Measurements from ENCODE around the gene DDX42. TPM values are rescaled to one million over a fixed set of nuclear protein-coding genes. Genes with fewer than 3 reads are reported as not detected.
A peak's percentile ranks its signal among the peaks of the same experiment; 100 is the strongest.

The DDX42 gene
- total RNA-seq, 1 donor from 2014 or later: 123 TPM

- DNase-seq (ENCODE audit: extremely low spot score, unreplicated experiment): no peak
- Mint-ChIP-seq H3K27me3 (ENCODE audit: unreplicated experiment) (no peaks in the 10 kb centered on the region), H3K36me3 (ENCODE audit: unreplicated experiment) (peaks cover 68% of the 10 kb centered on the region), H3K4me1 (ENCODE audit: unreplicated experiment) (peaks cover 8% of the 10 kb centered on the region), H3K27ac (ENCODE audit: unreplicated experiment) (no peak overlapping the region), H3K4me3 (ENCODE audit: unreplicated experiment) (no peak overlapping the region), H3K9me3 (ENCODE audit: unreplicated experiment) (no peaks in the 10 kb centered on the region)
- TF ChIP-seq, protein P1, sequence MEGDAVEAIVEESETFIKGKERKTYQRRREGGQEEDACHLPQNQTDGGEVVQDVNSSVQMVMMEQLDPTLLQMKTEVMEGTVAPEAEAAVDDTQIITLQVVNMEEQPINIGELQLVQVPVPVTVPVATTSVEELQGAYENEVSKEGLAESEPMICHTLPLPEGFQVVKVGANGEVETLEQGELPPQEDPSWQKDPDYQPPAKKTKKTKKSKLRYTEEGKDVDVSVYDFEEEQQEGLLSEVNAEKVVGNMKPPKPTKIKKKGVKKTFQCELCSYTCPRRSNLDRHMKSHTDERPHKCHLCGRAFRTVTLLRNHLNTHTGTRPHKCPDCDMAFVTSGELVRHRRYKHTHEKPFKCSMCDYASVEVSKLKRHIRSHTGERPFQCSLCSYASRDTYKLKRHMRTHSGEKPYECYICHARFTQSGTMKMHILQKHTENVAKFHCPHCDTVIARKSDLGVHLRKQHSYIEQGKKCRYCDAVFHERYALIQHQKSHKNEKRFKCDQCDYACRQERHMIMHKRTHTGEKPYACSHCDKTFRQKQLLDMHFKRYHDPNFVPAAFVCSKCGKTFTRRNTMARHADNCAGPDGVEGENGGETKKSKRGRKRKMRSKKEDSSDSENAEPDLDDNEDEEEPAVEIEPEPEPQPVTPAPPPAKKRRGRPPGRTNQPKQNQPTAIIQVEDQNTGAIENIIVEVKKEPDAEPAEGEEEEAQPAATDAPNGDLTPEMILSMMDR (IDR thresholded peaks at IDR 0.05): no peak
Measured at GRCh38 chr17:63820963-63821561, 47.1 kb downstream of the DDX42 start.

- peaks cover 63% of the 10 kb centered on the region for H3K36me3 Mint-ChIP-seq (ENCODE audit: unreplicated experiment)
- TF ChIP-seq, protein P1 (IDR thresholded peaks at IDR 0.05): no peak
- H3K27ac Mint-ChIP-seq (ENCODE audit: unreplicated experiment): no peak overlapping the region
- H3K4me1 Mint-ChIP-seq (ENCODE audit: unreplicated experiment): peaks cover 14% of the 10 kb centered on the region
- DNase-seq (ENCODE audit: extremely low spot score, unreplicated experiment): no peak
- H3K4me3 Mint-ChIP-seq (ENCODE audit: unreplicated experiment): no peak overlapping the region
- H3K27me3 Mint-ChIP-seq (ENCODE audit: unreplicated experiment): no peaks in the 10 kb centered on the region
- no peaks in the 10 kb centered on the region for H3K9me3 Mint-ChIP-seq (ENCODE audit: unreplicated experiment)
Measured at GRCh38 chr17:63821804-63822203, 47.8 kb downstream of the DDX42 start.

DNA sequence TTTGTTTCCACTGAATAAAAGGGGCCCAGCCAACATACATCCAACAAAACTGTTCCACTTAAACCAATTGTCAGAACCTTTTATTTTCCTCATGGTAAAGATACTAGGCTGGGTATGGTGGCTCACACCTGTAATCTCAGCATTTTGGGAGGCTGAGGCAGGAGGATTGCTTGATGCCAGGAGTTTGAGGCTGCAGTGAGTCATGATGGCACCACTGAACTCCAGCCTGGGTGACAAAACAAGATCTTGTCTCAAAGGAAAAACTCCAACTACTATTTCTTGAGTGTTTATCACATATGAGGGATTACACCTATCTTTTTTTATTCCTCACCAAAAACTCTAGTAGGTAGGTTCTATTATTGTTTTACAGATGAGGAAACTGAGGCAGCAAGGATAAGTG, 48.6 kb downstream of the DDX42 start:
- Mint-ChIP-seq H3K4me1 (ENCODE audit: unreplicated experiment) (peaks cover 14% of the 10 kb centered on the region), H3K27me3 (ENCODE audit: unreplicated experiment) (no peaks in the 10 kb centered on the region), H3K9me3 (ENCODE audit: unreplicated experiment) (no peaks in the 10 kb centered on the region), H3K27ac (ENCODE audit: unreplicated experiment) (no peak overlapping the region), H3K4me3 (ENCODE audit: unreplicated experiment) (no peak overlapping the region), H3K36me3 (ENCODE audit: unreplicated experiment) (peaks cover 61% of the 10 kb centered on the region)
- TF ChIP-seq, protein P1 (IDR thresholded peaks at IDR 0.05): no peak
- DNase-seq (ENCODE audit: extremely low spot score, unreplicated experiment): no peak

GRCh38 chr17:63823659-63824331, 49.8 kb downstream of the DDX42 start:
- DNase-seq (ENCODE audit: extremely low spot score, unreplicated experiment): no peak

DNA sequence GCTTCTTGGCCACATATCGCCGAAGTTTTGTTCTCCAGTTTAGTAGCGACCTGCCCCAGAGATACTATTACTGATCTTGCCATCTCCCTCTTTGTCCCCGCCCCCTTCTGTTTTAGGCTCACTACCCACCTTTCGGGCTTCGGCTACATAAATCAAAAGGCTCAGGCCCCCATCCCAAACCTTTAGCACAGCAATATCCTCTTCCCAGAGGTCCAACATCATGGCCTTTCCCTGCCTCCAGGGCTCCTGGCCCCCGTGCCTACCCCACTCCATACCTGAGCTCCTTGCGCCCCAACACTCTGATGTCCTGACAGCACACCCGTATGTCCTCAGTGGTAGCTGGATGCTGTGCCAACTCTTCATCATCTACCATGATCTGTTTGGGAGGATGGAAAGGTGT, 50.4 kb downstream of the DDX42 start:
- H3K4me3 Mint-ChIP-seq (ENCODE audit: unreplicated experiment): peak overlapping the region; percentile 18

More at GRCh38 chr17:63823659-63824331, 49.8 kb downstream of the DDX42 start:
- Mint-ChIP-seq H3K36me3 (ENCODE audit: unreplicated experiment) (peaks cover 50% of the 10 kb centered on the region), H3K4me3 (ENCODE audit: unreplicated experiment) (no peak overlapping the region), H3K4me1 (ENCODE audit: unreplicated experiment) (peaks cover 23% of the 10 kb centered on the region), H3K9me3 (ENCODE audit: unreplicated experiment) (no peaks in the 10 kb centered on the region), H3K27me3 (ENCODE audit: unreplicated experiment) (no peaks in the 10 kb centered on the region), H3K27ac (ENCODE audit: unreplicated experiment) (no peak overlapping the region)
- TF ChIP-seq, protein P1 (IDR thresholded peaks at IDR 0.05): no peak

More for the DNA sequence above, 50.4 kb downstream of the DDX42 start:
- no peaks in the 10 kb centered on the region for H3K27me3 Mint-ChIP-seq (ENCODE audit: unreplicated experiment)
- TF ChIP-seq, protein P1 (IDR thresholded peaks at IDR 0.05): no peak
- no peak for DNase-seq (ENCODE audit: extremely low spot score, unreplicated experiment)
- no peak overlapping the region for H3K27ac Mint-ChIP-seq (ENCODE audit: unreplicated experiment)
- peaks cover 27% of the 10 kb centered on the region for H3K4me1 Mint-ChIP-seq (ENCODE audit: unreplicated experiment)
- no peaks in the 10 kb centered on the region for H3K9me3 Mint-ChIP-seq (ENCODE audit: unreplicated experiment)
- H3K36me3 Mint-ChIP-seq (ENCODE audit: unreplicated experiment): peaks cover 50% of the 10 kb centered on the region

All from osteocyte (in vitro differentiated cells).